GM10266 (cell line): ENCODE measurements around the gene PRR16.

Source experiments
- DNase-seq: peaks from one replicate; pipeline ENCODE4 v3.0.0; 2012; ENCODE audit errors: extremely low spot score
- TF ChIP-seq, protein P1 (sequence below): IDR thresholded peaks from 2 replicates; pipeline ENCODE4 v1.5.1; 2012; ENCODE audit warnings: mild to moderate bottlenecking, low read depth; ENCODE audit not compliant: control insufficient read depth, insufficient read depth; ENCODE audit errors: missing control alignments

PRR16 gene

GRCh38 chr5:120540097-120540496, 76.0 kb downstream of the PRR16 start:
- no peak for DNase-seq
- TF ChIP-seq, protein P1, sequence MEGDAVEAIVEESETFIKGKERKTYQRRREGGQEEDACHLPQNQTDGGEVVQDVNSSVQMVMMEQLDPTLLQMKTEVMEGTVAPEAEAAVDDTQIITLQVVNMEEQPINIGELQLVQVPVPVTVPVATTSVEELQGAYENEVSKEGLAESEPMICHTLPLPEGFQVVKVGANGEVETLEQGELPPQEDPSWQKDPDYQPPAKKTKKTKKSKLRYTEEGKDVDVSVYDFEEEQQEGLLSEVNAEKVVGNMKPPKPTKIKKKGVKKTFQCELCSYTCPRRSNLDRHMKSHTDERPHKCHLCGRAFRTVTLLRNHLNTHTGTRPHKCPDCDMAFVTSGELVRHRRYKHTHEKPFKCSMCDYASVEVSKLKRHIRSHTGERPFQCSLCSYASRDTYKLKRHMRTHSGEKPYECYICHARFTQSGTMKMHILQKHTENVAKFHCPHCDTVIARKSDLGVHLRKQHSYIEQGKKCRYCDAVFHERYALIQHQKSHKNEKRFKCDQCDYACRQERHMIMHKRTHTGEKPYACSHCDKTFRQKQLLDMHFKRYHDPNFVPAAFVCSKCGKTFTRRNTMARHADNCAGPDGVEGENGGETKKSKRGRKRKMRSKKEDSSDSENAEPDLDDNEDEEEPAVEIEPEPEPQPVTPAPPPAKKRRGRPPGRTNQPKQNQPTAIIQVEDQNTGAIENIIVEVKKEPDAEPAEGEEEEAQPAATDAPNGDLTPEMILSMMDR = no peak

- DNase-seq = no peak
- TF ChIP-seq, protein P1 = no peak
These were observed 79.9 kb downstream of the PRR16 start for GRCh38 chr5:120544043-120544442.

GRCh38 chr5:120545007-120545406, 80.9 kb downstream of the PRR16 start:
- TF ChIP-seq, protein P1 = no peak
- DNase-seq = no peak

DNA sequence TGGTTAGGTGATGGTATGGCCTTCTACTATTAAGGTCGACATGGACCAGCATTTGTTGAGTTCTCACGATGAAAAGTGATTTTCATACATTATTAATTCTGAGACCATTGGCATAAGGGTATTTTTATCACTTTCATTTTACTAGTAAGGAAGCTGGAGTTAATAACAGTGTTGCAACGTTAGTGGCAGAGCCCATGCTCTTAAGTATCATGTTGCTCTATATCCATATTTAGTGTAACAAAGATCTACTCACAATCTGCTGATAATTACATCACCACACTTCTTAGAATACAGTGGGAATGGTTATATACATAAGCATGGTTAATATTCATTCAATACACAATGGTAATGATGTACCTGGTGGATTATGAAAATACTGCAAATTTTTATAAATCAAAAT, 81.9 kb downstream of the PRR16 start:
- DNase-seq = no peak
- TF ChIP-seq, protein P1 = no peak

GRCh38 chr5:120546922-120547321, 82.8 kb downstream of the PRR16 start:
- TF ChIP-seq, protein P1 = no peak
- DNase-seq = no peak

- TF ChIP-seq, protein P1 = no peak
- DNase-seq = no peak
These were observed 86.3 kb downstream of the PRR16 start for GRCh38 chr5:120550358-120550757.

- no peak for DNase-seq
- TF ChIP-seq, protein P1 = no peak
These were observed 88.5 kb downstream of the PRR16 start for GRCh38 chr5:120552638-120553037.

GRCh38 chr5:120555345-120555744, 91.2 kb downstream of the PRR16 start:
- TF ChIP-seq, protein P1 = no peak

More at GRCh38 chr5:120555345-120555744, 91.2 kb downstream of the PRR16 start:
- DNase-seq = no peak
